SU-DHL-6 (cell line): ENCODE results near the gene SPNS2.

Experiments used
- EZH2phosphoT487 ChIP-seq: fragments of 200-600 bp; sonication (generic), shearing (Covaris generic); conservative IDR thresholded peaks from 2 replicates; pipeline ENCODE4 v1.6.1; 2018; ENCODE audit warnings: mild to moderate bottlenecking, antibody characterized with exemption, low read length, moderate library complexity, mixed read lengths
- TF ChIP-seq, protein P1 (sequence below): fragments of 200-600 bp; sonication (generic); IDR thresholded peaks from one replicate; pipeline ENCODE4 v1.5.1; 2017; ENCODE audit warnings: antibody characterized with exemption, mild to moderate bottlenecking, low read length, moderate library complexity; ENCODE audit not compliant: insufficient read depth, poor library complexity, severe bottlenecking

DNA sequence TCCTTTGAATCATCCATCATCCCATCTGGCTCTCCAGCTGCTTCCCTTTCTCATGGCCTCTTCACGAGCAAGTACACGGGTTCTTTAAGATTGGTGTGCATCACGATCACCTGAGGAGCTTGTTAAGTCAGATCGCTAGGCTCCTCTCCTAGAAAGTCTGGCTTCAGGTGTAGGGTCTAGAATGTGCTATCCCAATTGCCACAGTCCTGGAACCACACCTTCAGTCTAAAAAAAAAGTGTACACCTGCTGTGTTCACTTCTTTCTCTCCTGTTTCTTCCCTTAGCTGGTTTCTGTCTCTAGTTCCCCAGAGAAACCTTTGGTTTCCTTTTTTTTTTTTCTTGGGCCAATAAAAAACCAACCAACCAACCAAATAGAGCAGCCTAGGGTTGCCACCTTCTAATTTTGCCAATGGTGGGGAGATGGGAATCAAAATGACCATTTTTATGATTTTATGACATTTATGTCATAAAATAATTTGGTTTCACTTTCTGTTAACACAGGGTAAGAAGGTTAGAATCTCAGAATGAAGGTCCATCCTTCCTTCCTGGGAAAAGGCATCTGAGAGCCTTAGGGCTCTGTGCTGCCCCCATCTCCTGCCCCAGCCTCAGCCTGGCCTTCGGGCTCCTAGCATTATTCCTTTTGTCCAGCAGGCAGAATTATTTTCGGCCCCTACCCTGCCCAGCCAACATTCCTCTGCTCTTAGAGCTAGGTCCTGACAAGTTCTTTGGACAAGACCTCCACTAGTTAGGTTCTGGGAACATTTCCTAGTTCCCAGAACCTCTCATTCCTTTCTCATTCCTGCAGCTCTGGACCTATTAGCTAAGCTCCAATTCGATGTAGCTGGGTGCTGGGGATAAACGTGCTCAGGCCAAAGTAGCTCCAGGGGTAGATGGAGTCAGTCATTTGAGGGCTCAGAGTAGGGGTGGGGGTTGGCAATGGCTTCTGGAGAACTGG lies 63.6 kb downstream of the SPNS2 start:
- TF ChIP-seq, protein P1, sequence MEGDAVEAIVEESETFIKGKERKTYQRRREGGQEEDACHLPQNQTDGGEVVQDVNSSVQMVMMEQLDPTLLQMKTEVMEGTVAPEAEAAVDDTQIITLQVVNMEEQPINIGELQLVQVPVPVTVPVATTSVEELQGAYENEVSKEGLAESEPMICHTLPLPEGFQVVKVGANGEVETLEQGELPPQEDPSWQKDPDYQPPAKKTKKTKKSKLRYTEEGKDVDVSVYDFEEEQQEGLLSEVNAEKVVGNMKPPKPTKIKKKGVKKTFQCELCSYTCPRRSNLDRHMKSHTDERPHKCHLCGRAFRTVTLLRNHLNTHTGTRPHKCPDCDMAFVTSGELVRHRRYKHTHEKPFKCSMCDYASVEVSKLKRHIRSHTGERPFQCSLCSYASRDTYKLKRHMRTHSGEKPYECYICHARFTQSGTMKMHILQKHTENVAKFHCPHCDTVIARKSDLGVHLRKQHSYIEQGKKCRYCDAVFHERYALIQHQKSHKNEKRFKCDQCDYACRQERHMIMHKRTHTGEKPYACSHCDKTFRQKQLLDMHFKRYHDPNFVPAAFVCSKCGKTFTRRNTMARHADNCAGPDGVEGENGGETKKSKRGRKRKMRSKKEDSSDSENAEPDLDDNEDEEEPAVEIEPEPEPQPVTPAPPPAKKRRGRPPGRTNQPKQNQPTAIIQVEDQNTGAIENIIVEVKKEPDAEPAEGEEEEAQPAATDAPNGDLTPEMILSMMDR, result no peak
- TF ChIP-seq EZH2phosphoT487, result no peak
